VCaP (cell line): ENCODE results near the gene ADPGK.
"Not testable (repeated sequence)": the region's sequence is repeated elsewhere in the genome, so short reads cannot be mapped to it uniquely, and the experiment has no call there.

Source experiments
- H3K27ac ChIP-seq: fragments of 450-650 bp; 2 replicates; pipeline ENCODE4 v1.5.1; 2017
- TF ChIP-seq, protein P1 (sequence below): fragments of 450-650 bp; conservative IDR thresholded peaks from 2 replicates; pipeline ENCODE4 v1.5.1; 2017; ENCODE audit warnings: mild to moderate bottlenecking, moderate library complexity

Gene ADPGK

DNA sequence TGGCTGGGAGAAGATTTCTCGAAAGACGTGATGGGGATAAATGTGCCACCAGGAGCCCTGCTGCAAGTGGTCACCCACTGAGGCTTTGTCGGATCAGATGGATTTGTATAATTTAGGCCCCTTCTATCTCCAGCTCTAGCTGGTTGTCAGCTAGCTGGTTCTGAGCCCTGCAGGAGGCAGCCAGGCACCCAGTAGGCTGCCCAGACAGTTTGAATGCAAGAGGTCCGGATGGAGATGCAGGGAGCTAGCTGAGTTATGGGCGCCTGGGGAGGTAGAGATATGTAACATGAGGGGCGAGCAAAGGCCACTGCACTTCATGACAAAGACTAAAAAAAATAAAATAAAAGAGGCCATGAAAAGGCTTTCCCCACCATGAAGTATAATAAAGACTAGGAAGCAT, 35.1 kb upstream of the ADPGK start:
- H3K27ac ChIP-seq = no peak overlapping the region
- TF ChIP-seq, protein P1, sequence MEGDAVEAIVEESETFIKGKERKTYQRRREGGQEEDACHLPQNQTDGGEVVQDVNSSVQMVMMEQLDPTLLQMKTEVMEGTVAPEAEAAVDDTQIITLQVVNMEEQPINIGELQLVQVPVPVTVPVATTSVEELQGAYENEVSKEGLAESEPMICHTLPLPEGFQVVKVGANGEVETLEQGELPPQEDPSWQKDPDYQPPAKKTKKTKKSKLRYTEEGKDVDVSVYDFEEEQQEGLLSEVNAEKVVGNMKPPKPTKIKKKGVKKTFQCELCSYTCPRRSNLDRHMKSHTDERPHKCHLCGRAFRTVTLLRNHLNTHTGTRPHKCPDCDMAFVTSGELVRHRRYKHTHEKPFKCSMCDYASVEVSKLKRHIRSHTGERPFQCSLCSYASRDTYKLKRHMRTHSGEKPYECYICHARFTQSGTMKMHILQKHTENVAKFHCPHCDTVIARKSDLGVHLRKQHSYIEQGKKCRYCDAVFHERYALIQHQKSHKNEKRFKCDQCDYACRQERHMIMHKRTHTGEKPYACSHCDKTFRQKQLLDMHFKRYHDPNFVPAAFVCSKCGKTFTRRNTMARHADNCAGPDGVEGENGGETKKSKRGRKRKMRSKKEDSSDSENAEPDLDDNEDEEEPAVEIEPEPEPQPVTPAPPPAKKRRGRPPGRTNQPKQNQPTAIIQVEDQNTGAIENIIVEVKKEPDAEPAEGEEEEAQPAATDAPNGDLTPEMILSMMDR = no peak

DNA sequence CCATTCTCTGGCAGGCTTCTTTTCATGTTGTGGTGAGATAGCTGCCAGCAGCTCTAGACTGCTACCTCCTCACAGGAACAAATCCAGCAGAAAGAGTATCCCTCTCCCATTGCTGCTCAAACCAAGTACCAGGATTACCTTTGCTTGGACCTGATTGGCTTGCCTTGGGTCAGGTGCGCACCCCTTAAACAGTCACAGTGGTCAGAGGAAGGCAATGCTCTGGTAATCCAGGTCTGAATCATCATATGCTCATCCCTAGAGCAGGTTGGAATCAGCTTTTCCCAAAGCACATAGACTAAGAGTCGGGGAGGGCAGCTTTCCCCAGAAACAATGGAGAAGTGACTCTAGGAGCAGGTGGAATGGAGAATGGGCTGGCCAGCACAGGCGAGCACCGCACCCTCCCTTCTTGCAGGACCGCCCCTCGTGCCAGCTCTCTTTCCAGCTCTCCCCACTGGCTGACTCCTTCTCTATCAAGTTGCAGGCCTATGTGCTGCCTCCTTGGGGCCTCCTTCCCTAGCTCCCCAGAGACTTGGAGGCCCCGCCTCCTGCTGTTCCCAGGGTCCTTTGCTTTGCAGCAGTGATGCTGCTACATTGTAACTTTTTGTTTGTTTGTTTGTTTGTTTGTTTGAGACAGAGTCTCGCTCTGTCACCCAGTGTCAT, 29.9 kb upstream of the ADPGK start:
- H3K27ac ChIP-seq = no peak overlapping the region
- TF ChIP-seq, protein P1 = no peak

DNA sequence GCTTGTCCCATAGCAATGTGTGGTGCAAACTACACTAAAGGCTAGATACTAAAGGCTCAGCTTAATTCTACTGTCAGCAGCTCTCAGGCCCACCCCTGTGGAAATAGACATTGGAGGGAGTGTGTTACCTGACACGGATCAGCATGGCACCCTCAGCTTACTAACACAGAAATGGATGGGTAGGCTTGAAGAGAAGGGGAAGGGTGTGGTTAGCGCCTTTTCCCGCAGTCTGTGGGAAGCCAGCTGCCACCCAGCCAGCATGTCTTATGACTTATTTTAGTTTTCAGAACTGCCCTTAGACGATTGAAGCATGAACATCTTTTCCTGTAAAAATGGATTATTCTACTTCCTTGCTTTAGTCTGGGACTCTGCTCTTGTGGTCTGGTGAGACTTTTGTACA, 25.8 kb upstream of the ADPGK start:
- H3K27ac ChIP-seq = no peak overlapping the region
- TF ChIP-seq, protein P1 = no peak

DNA sequence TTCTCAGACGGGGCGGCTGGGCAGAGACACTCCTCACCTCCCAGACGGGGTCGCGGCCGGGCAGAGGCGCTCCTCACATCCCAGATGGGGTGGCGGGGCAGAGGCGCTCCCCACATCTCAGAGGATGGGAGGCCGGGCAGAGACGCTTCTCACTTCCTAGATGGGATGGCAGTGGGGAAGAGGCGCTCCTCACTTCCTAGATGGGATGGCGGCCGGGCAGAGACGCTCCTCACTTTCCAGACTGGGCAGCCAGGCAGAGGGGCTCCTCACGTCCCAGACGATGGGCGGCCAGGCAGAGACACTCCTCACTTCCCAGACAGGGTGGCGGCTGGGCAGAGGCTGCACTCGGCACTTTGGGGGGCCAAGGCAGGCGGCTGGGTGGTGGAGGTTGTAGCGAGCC, 23.8 kb upstream of the ADPGK start:
- not testable (repeated sequence) for H3K27ac ChIP-seq

DNA sequence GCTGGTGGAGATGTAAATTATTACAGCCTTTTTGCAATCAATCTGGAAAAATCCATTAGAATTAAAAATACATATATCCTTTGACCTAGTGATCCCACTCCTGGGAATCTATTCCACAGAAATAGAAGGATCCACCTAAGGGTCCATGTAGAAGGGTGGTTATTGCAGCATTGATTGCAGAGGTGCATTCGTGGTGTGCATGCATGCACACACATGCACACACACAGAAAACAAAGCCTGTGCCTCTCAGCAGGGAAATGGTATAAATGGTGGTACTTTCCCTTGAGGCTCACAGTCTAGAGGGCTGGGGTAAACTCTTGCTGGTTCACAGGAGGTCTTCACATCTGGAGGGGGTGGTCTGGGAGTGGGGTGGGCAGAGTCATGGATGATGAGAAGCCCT, 19.4 kb upstream of the ADPGK start:
- TF ChIP-seq, protein P1 = no peak
- no peak overlapping the region for H3K27ac ChIP-seq

DNA sequence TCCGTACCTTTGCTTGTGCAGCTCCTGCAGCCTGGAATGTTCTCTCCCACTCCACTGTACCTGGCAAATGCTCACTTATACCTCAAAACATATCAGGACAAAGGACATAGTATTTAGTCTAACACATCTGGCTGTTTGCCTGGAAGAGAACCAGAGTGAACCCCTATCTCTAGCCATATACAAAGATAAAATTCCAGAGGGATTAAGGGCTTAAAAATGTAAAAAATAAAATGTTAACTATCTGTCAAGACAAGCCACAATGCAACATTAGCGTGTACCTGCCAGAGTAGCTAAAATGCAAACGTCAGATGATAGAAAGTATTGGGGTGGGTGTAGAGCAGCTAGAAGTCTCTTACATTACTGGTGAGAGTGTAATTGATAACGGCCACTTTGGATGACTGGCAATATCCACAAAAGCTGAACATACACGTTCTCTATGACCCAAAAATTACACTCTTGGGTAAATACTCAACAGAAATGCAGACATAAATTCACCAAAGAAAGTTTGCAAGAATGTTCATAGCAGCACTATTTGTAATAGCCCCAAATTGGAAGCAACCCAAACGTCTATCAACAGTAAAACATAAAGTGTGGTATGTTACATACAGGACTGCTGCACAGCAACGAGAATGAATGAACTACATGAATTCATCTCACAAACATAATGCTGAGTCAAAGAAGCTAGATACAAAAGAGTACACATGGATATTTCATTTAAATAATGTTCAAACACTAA, 18.2 kb upstream of the ADPGK start:
- H3K27ac ChIP-seq = no peak overlapping the region
- TF ChIP-seq, protein P1 = no peak

DNA sequence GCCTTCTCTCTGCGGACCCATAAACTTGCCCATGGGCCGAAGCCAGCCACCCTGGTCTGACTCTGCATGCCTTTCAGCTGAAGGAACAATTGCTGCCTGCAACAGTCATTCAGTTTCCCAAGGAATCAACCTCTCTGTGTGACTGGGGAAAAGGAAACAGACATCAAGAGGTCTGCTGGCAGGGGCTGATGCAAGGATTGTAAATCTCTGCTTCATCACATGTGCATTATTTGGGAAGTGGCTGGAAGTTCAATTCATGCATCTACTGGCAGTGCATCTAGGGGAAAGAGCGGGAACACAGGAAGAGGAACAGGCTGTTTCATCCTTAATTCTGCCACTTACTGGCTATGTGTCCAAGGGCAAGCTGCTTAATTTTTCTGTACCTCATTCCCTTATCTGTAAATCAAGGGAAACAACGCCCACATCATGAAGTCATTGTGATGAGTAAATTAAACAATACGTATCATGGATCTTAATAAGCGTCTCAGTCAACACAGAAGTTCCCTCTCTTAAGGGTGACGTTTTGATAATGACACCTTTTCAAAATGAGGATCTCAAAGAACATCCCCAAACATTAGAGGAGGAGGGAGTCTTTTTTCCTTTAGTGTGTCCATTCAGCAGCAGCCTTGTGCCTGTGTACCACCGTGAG, 17.4 kb upstream of the ADPGK start:
- TF ChIP-seq, protein P1 = no peak
- no peak overlapping the region for H3K27ac ChIP-seq

DNA sequence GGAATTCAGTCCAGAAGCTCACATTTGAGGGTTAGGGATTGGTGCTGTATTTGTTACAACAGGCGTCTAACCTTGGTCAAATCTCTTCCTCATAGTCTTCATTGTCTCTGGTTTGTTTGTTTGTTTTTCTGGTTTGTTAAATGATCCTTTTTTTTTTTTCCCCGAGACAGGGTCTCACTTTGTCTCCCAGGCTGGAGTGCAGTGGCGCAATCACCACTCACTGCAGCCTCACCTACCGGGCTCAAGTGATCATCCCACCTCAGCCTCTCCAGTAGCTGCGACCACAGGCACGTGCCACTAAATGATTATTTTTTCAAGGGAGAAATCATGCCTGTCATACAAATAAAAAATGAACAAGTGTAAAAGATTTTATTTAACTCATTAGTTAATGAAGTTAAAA, 14.3 kb upstream of the ADPGK start:
- TF ChIP-seq, protein P1 = no peak
- no peak overlapping the region for H3K27ac ChIP-seq
